Superior temporal gyrus (tissue), 1 donor: Measurements from ENCODE around the gene RHBDF2.
A peak's percentile ranks its signal among the peaks of the same experiment; 100 is the strongest.

Experiments used
- DNase-seq: peaks from one replicate; pipeline ENCODE4 v3.0.0-alpha.2; 2016; ENCODE audit errors: extremely low spot score

Gene RHBDF2

GRCh38 chr17:76501018-76501826 is at the start of gene RHBDF2:
RHBDF2 (minus strand) TSS chr17:76501423; CDS start chr17:76481524, 19,899 bp downstream.
- DNase-seq: no peak

DNA sequence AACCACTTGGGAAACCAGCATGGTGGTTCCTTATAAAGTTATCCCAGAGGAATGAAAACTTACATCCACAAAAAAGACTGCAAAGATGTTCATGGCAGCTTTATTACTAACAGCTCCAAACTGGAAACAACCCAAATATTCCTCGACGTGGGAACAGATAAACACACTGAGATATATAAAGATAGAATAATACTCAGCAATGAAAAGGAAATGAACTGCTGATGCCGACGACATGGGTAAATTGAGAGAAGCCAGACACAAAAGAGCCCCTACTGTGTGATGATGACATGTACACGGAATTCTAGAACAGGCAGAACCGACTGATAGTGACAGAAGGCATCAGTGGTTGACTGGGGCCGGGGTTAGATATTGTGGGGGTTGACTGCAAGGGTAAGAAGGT is 48.3 kb upstream of the RHBDF2 start:
- no peak for DNase-seq

- DNase-seq: no peak
These were observed 47.9 kb upstream of the RHBDF2 start for GRCh38 chr17:76549215-76549518.

DNA sequence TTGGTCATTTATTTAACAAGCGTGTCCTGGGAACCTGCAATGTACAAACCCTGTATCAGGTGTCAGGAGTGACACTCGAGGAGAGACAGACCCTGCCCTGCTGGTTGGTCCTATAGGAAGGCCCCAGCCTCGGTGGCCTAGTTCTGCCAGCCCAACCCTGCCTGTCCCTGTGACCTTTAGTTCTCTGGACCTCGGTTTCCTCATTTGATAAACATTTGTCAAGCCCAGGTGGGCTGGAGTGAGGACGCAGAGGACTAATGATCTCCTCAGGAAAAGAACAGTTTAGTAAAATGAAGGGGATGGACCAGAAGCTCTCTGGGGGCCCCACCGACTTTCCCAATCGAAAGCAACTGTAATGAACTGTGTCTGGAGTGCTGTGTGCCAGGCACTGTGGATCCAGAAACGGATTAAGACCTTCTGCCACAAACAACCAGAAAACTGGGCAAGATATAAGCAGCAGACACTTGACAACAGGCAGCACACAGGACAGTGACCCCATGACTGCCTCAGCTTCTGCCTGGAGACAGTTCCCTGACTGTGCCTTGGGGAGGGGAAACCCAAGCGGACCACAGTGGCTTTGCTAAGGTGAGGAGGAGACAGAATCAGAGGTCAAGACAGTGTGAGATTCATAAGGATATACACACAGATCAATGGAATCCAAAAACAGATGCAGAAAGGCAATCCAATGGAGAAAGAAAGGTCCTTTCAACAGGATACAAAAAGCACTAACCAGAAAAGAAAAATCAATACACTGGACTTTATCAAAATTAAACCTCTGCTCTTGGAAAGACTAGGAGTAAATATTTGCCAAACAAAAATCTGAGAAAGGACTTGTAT is 47.4 kb upstream of the RHBDF2 start:
- DNase-seq: no peak

- DNase-seq: no peak
These were observed 46.5 kb upstream of the RHBDF2 start for GRCh38 chr17:76547642-76548202.

DNA sequence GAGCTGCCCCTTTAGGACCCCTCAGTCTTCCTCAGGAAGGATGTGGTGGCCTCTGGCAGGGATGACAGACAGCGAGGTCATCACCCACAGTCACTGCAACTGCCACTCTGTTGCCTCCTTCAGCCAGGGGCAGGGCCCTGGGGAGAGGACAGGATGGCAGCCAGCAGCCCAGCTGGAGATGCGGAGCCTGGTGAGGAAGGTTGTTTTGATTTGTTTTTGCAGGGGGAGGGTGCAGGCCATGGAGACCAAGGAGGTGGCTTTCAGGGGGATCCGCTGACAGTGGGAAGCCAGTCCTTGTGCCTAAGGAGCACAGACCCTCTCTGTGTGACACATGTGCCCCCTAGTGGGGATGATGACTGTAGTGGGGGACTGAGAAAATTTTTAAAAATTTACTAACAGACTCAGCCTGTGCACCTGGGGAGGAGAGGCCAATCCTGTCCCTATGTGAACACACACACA is 46.0 kb upstream of the RHBDF2 start:
- peak; percentile 88 for DNase-seq

DNA sequence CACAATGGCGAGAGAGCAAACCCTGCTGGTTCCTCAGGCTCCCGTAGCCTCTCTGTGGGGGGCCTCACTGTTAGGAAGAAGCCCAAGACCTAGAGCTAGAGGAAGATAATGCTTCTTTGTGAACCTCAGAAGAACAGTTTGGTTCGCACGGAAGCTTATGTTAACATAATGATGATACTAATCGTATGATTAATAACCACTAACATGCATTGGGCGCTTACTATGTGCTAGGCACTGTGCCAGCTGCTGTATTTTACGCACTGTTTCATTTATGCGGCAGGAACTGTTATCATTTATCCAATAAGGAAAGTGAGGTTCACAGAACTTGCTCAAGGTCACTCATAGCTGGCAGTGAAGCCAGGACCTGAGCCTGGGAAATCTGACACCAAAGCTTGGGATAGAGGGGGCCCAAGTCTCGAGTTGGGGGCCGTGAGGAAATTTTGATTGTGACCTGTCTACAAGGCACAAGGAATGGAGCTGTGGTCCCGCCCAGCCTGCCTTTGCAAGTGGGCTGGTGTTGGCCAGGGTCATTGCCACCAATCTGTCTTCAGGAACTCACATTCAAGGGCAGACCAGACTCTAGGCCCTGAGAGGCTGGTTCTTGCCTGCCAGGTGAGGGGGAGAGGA is 45.4 kb upstream of the RHBDF2 start:
- DNase-seq: peak; percentile 24

DNA sequence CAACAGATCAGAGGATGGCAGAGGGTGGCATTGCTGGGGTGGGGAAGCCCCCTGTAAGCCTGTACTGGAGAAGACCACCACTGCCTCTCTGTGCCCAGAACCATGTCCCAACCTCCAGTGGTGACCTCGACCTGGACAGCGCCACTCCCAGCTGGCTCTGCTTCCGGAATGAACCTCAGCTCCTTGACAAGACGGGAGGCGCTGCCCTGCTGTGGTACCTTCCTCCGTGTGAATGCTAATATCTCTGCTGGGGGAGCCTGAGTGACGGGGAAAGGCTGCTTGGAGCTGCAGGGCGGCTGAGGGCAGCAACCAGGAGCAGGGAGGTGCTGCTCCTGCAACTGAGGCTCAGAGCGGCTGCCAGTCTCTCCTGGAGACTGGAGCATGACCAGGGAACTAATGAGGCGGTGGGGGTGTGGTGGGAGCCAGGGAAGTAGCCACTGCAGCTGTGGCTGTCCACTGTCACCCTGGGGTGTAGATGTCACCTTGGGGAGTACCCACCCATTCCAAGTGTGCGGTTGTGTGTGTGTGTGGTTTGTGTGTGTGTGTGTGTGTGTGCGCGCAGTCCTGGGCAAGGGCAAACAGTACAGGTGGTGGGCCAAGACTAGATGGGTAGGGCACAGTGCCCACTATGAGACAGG is 44.8 kb upstream of the RHBDF2 start:
- no peak for DNase-seq

GRCh38 chr17:76544546-76545365 is 43.5 kb upstream of the RHBDF2 start:
- DNase-seq: peak; percentile 73

DNA sequence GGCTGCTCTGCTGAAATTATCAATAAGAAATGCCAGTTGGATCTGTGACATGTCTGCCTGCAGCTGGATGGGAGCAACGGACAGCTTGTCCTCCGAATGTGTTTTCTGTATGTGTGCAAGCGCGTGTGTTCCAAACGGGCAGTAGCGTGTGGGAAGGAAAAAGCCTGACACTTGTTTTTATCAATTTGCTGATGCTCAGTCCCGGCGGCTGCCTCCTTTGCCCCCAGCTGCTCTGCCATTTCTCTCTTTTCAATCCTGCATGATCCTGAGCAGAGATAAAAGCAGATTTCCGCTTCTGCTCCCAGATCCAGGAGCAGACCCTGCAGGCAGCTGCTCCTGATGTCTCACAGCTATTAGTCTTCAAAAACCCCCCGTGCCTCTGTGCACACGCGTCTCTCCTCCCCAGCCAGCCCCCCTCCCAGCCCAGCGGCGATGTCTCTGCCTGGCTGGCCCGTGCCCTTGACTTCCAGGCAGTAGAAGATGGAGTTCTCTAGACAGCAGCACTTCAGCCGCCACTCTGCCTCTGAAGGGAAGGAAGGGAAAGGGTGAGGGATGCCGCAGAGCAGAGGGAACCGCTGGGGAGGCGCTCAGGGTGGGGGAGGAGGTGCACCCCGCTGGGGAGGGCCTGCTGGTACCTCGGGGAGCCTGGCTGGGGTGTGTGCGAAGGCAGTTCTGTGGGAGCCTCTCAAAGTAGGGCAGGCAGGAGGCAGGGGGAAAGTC is 42.8 kb upstream of the RHBDF2 start:
- DNase-seq: peak; percentile 80

DNA sequence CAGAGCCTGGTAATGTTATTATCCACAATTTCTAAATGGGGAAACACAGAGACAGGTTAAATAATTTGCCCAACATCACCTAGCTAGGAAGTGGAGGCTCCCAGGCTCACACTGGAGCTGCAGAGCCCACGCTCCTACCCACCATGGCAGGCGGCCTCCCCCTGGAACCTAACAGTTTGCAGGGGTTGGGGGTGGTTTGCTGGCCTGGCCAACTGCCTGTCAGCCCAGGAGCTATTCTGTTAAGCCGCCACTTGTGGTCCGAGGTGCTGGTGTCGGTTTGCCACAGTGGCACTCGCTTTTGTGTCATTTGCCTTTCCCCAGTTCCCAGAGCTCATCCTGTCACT is 42.2 kb upstream of the RHBDF2 start:
- DNase-seq: no peak

DNA sequence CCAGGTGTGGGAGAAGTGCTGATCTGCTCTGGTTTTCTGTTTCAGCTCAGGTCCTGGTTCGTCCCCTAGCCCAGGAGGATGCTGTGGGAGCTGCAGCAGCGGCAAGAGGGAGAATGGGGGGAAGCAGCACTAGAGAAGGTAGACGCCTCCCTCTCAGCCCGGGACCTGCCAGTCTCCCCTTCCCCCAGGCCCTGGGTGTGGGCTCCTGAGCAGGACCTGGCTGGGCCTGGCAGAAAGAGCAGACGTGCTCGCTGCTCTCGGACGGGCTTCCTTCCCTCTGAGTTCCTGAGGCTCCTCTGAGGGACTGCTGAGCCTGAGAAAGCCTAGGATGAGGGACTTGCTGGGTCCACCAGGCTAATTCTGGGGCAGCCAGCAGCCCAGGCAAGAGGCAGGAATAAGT is 41.8 kb upstream of the RHBDF2 start:
- DNase-seq: no peak

GRCh38 chr17:76542566-76542971 is 41.3 kb upstream of the RHBDF2 start:
- no peak for DNase-seq

- DNase-seq: no peak
These were observed 40.7 kb upstream of the RHBDF2 start for GRCh38 chr17:76541739-76542454.

GRCh38 chr17:76540381-76541300 is 39.4 kb upstream of the RHBDF2 start:
- peak; percentile 98 for DNase-seq

- DNase-seq: no peak
These were observed 38.5 kb upstream of the RHBDF2 start, which contains the start of gene PRCD for GRCh38 chr17:76539631-76540271. PRCD (plus strand) TSS chr17:76540044; CDS start chr17:76540142, 98 bp downstream.

DNA sequence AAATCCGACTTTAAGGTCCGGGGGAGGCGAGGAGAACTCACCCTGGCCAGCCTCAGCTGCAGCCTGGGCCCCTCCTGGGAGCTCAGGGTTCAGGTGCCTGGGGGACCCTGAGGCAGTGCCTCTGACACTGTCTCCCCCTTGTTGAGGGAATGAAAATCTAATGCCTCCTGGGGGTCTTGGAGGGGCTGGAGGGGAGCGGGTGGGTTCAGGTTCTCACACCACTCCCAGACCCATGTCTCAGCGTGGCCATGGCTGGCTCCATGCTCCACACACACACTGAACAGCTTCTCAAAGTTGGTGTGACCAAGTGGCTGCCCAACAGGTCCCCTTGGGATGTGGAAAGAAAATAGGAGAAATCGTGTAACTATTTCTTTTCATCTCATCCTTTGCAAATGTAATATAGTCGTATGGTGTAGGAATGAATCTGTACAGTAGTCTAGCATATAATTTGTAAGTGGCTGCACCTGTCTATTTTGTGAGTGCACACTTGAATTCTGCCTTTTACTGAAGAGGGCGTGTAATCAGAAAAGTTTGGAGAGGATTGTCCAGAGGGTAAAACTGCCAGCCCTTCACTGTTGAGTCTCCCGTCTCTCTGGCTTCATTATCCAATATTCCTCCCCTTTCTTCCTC is 37.8 kb upstream of the RHBDF2 start:
- no peak for DNase-seq
